ENCODE results near the gene TGIF2.

DNA sequence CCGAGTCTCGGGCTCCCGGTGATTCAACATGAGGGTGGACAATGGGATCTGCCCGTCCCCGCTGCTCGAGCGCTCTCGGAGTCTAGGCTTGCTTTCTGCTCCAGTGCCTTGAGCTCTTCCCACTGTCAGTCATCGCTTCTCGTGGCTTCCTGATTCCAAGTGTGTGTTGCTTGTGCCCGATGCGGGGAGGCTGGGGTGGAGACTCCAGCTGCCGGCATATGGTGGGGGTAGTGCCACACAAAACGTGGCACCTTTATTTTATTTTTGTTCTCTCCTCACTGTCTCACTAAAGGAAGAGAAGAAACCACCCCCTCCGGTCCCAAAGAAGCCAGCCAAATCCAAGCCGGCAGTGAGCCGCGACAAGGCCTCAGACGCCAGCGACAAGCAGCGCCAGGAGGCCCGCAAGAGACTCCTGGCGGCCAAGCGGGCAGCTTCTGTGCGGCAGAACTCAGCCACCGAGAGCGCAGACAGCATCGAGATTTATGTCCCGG is 46.8 kb upstream of the TGIF2 start:
- TF ChIP-seq SUZ12 (IDR thresholded peaks at IDR 0.05; ENCODE audit: extremely low read depth, insufficient read depth, insufficient read length) (no peak), ZNF274 (IDR thresholded peaks at IDR 0.05; ENCODE audit: low read depth, low read length) (no peak)

Data from NT2/D1 (cell line).